ENCODE measurements around the gene BCAR3.

DNA sequence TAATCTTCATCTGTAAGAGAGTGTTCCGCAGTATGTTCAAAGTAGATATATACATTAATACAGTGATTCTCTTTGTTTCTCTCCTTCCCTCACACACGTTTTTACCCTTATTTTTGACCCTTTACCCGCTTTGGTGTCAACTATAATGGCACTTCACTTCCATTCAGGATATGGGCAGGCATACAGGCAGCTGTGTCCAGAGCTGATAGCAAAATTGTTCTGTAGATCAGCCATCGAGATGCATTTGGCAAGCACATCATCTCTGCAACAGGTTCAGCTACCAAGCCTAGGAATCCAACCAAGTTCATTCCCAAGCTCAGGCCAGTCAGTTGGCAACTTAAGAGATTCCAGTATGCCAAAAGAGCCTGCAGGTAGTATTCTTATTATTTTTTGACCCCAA lies 158.9 kb downstream of the BCAR3 start:
- TF ChIP-seq YY1 (IDR thresholded peaks at IDR 0.05; ENCODE audit: insufficient read depth, insufficient read length) (no peak), SUZ12 (IDR thresholded peaks at IDR 0.05; ENCODE audit: extremely low read depth, insufficient read depth, insufficient read length) (no peak), ZNF274 (IDR thresholded peaks at IDR 0.05; ENCODE audit: low read depth, low read length) (no peak)

Data from NT2/D1 (cell line).